Right lobe of liver (tissue), 6 donors: ENCODE data around the gene WSCD2. TPM values are rescaled to one million over a fixed set of nuclear protein-coding genes. Genes with fewer than 3 reads are reported as not detected.

Experiments
- ATAC-seq, 4 donors: fragments of 200-7000 bp; cut with Tn5 transposase; one replicate each; pipeline ENCODE4 v1.9.1; 2020; ENCODE audit warnings: mild to moderate bottlenecking in 4 of 4, moderate library complexity in 4 of 4
- DNase-seq, 3 donors: peaks; one replicate each; pipeline ENCODE4 v3.0.0-alpha.2; 2020
- H3K27ac ChIP-seq, 3 donors: fragments of 200-600 bp; one replicate each; pipeline ENCODE4 v1.8.0; 2022
- H3K27me3 ChIP-seq, 2 donors: fragments of 200-600 bp; one replicate each; pipeline ENCODE4 v1.8.0; 2022
- H3K36me3 ChIP-seq, 4 donors: fragments of 200-600 bp; sonication (generic) in 1 of 4; one replicate each; pipeline versions ENCODE4 v1.5.1 to v1.8.0; 2017 to 2022; ENCODE audit warnings: control low read depth in 1 of 4
- H3K4me1 ChIP-seq, 4 donors: fragments of 200-600 bp; sonication (generic) in 1 of 4; one replicate each; pipeline versions ENCODE4 v1.5.1 to v1.8.0; 2017 to 2022; ENCODE audit warnings: control low read depth in 1 of 4
- H3K4me3 ChIP-seq, 3 donors: fragments of 200-600 bp; one replicate each; pipeline ENCODE4 v1.8.0; 2022
- H3K9me3 ChIP-seq, 4 donors: fragments of 200-600 bp; sonication (generic) in 1 of 4; one replicate each; pipeline versions ENCODE4 v1.5.1 to v1.8.0; 2017 to 2022; ENCODE audit warnings: control low read depth in 1 of 4
- CTCF ChIP-seq, 4 donors: fragments of 200-600 bp in 3 of 4; fragments of 450-650 bp in 1 of 4; IDR thresholded peaks; one replicate each; pipeline versions ENCODE4 v1.5.1 to v1.8.0; 2016 to 2022; ENCODE audit warnings: antibody characterized with exemption in 4 of 4, mild to moderate bottlenecking in 2 of 4
- POLR2A ChIP-seq: fragments of 450-650 bp; IDR thresholded peaks from one replicate; pipeline ENCODE4 v1.6.1; 2017; ENCODE audit warnings: antibody characterized with exemption, mild to moderate bottlenecking
- WGBS: methylation state at CpG from one replicate; pipeline ENCODE4 v1.1.6; 2018; ENCODE audit warnings: low coverage, low lambda C conversion rate; ENCODE audit not compliant: insufficient coverage; ENCODE audit errors: missing lambda C conversion rate; 5-methylcytosine and 5-hydroxymethylcytosine counted together
- intact Hi-C, 2 donors: fragments of 100-400 bp; cut with DNase I; formaldehyde crosslinking; loops; one replicate each; pipeline versions ENCODE4 v1.11.2 to v1.14.1; 2022
- total RNA-seq, 6 experiments: library from RNA; depleted of rRNA in 2 of 6; stranded (reverse); fragments of >200 nt in 2 of 6; fragmentation: NEBNext Ultra II Directional in 3 of 6; extraction: Animal tissue kit (Norgen Biotek cat#: 25700) in 3 of 6; gene quantifications; one replicate each; pipeline versions ENCODE4 v1.1.0 to v1.2.4, GENCODE V29; 2016 to 2023
- donor health status: DM: no; HTN: yes; CAD: no.
- donor health status: DM: no; HTN: no; CAD: no.
- donor health status: DM: no; HTN: no; CAD: no.
- donor health status: DM: no; HTN: yes; CAD: no.
- donor health status: DM: no; HTN: yes; CAD: no.

WSCD2 gene
- total RNA-seq, 6 experiments from 2014 or later, result not detected

- DNase-seq, result no peak
- Histone ChIP-seq H3K4me1 (no peaks in the 10 kb centered on the region), H3K9me3 (no peaks in the 10 kb centered on the region), H3K27ac (no peak overlapping the region), H3K27me3 (no peaks in the 10 kb centered on the region), H3K4me3 (no peak overlapping the region), H3K36me3 (no peaks in the 10 kb centered on the region)
- TF ChIP-seq CTCF (IDR thresholded peaks at IDR 0.05) (no peak), POLR2A (no peak)
- WGBS, result 33% methylated on average over 2 of the region's 3 CpGs
- intact Hi-C loops, result no loop called here
- no peak for ATAC-seq
Measured at GRCh38 chr12:108167974-108168373, 38.9 kb downstream of the WSCD2 start.

- ATAC-seq (no peak), DNase-seq (no peak)
- no peaks in the 10 kb centered on the region for H3K4me1 ChIP-seq
- no peaks in the 10 kb centered on the region for H3K27me3 ChIP-seq
- 30% methylated on average over 2 of the region's 2 CpGs for WGBS
- no peaks in the 10 kb centered on the region for H3K36me3 ChIP-seq
- no peak overlapping the region for H3K4me3 ChIP-seq
- TF ChIP-seq POLR2A (no peak), CTCF (IDR thresholded peaks at IDR 0.05) (no peak)
- no peak overlapping the region for H3K27ac ChIP-seq
- intact Hi-C loops, result no loop called here
- no peaks in the 10 kb centered on the region for H3K9me3 ChIP-seq
Measured at GRCh38 chr12:108169708-108170107, 40.6 kb downstream of the WSCD2 start.

- Histone ChIP-seq H3K27ac (no peak overlapping the region), H3K9me3 (no peaks in the 10 kb centered on the region), H3K4me3 (no peak overlapping the region), H3K27me3 (no peaks in the 10 kb centered on the region), H3K36me3 (no peaks in the 10 kb centered on the region), H3K4me1 (no peaks in the 10 kb centered on the region)
- TF ChIP-seq CTCF (IDR thresholded peaks at IDR 0.05) (no peak), POLR2A (no peak)
- 47% methylated on average over 2 of the region's 2 CpGs for WGBS
- DNase-seq, result no peak
- no peak for ATAC-seq
- intact Hi-C loops, result no loop called here
Measured at GRCh38 chr12:108170164-108170563, 41.1 kb downstream of the WSCD2 start.

- DNase-seq, result no peak
- H3K4me3 ChIP-seq, result no peak overlapping the region
- H3K9me3 ChIP-seq, result no peaks in the 10 kb centered on the region
- ATAC-seq, result no peak
- no peaks in the 10 kb centered on the region for H3K27me3 ChIP-seq
- no peak overlapping the region for H3K27ac ChIP-seq
- no peaks in the 10 kb centered on the region for H3K36me3 ChIP-seq
- H3K4me1 ChIP-seq, result no peaks in the 10 kb centered on the region
- intact Hi-C loops, result no loop called here
- 53% methylated on average over 2 of the region's 2 CpGs for WGBS
- TF ChIP-seq CTCF (IDR thresholded peaks at IDR 0.05) (no peak), POLR2A (no peak)
Measured at GRCh38 chr12:108172033-108172432, 42.9 kb downstream of the WSCD2 start.

- Histone ChIP-seq H3K27ac (no peak overlapping the region), H3K4me3 (no peak overlapping the region), H3K4me1 (no peaks in the 10 kb centered on the region), H3K36me3 (no peaks in the 10 kb centered on the region), H3K9me3 (no peaks in the 10 kb centered on the region), H3K27me3 (no peaks in the 10 kb centered on the region)
- no peak for TF ChIP-seq POLR2A
- no peak for TF ChIP-seq CTCF (IDR thresholded peaks at IDR 0.05)
- ATAC-seq (no peak), DNase-seq (no peak)
- intact Hi-C loops, result no loop called here
- 40% methylated on average over 1 of the region's 4 CpGs for WGBS
Measured at GRCh38 chr12:108173160-108173559, 44.1 kb downstream of the WSCD2 start.
